CD4-positive, alpha-beta memory T cell (primary cell): Measurements from ENCODE around the gene RFPL1. TPM values are rescaled to one million over a fixed set of nuclear protein-coding genes. Genes with fewer than 3 reads are reported as not detected.

Experiments used
- CTCF ChIA-PET: fragments of 350-600 bp; sonication (Branson Sonifier 250); formaldehyde crosslinking; loops from one replicate; lab custom pipeline; 2021; ENCODE audit warnings: inconsistent platforms; ENCODE audit not compliant: partially characterized antibody; lab: Charles Lee
- POLR2A ChIA-PET: fragments of 350-600 bp; sonication (Branson Sonifier 250); formaldehyde crosslinking; loops from one replicate; lab custom pipeline; 2021; ENCODE audit not compliant: partially characterized antibody; lab: Charles Lee
- DNase-seq, 5 donors: peaks; one replicate each; pipeline versions ENCODE4 v3.0.0 to v3.0.0-alpha.2; 2020 to 2022; ENCODE audit warnings: mixed read lengths in 1 of 5
- H3K27ac ChIP-seq: one replicate; pipeline ENCODE4 v1.7.0; 2013; ENCODE audit warnings: low read depth, low read length
- H3K27me3 ChIP-seq: 2 replicates; pipeline ENCODE4 v1.7.0; 2013; ENCODE audit warnings: mild to moderate bottlenecking, low read length, moderate library complexity; ENCODE audit not compliant: insufficient read depth
- H3K36me3 ChIP-seq: 2 replicates; pipeline ENCODE4 v1.7.0; 2013; ENCODE audit warnings: mild to moderate bottlenecking, low read length, moderate library complexity; ENCODE audit not compliant: insufficient read depth
- H3K4me1 ChIP-seq: 2 replicates; pipeline ENCODE4 v1.7.0; 2013; ENCODE audit warnings: mild to moderate bottlenecking, low read length, moderate library complexity; ENCODE audit not compliant: insufficient read depth
- H3K4me3 ChIP-seq, 2 donors: one replicate each; pipeline ENCODE4 v1.7.0; 2013; ENCODE audit warnings: low read length in 2 of 2, mild to moderate bottlenecking in 1 of 2
- H3K9me3 ChIP-seq, 2 donors: one replicate each; pipeline ENCODE4 v1.7.0; 2013; ENCODE audit warnings: low read length in 2 of 2, control low read depth in 1 of 2; ENCODE audit not compliant: control insufficient read depth in 1 of 2
- H3K27ac Mint-ChIP-seq, 7 donors: one replicate each; pipeline ENCODE4 v1.8.0; 2020 to 2021; ENCODE audit warnings: mixed read lengths in 7 of 7, mild to moderate bottlenecking in 6 of 7, inconsistent platforms in 3 of 7, moderate library complexity in 3 of 7
- H3K27me3 Mint-ChIP-seq, 2 donors: one replicate each; pipeline ENCODE4 v1.8.0; 2020 to 2021; ENCODE audit warnings: mixed read lengths in 2 of 2
- H3K36me3 Mint-ChIP-seq, 2 donors: one replicate each; pipeline ENCODE4 v1.8.0; 2020 to 2021; ENCODE audit warnings: mixed read lengths in 2 of 2, inconsistent platforms in 1 of 2, mild to moderate bottlenecking in 1 of 2
- H3K4me1 Mint-ChIP-seq, 4 donors: one replicate each; pipeline ENCODE4 v1.8.0; 2020 to 2021; ENCODE audit warnings: mixed read lengths in 4 of 4, mild to moderate bottlenecking in 1 of 4
- H3K4me3 Mint-ChIP-seq, 8 donors: one replicate each; pipeline ENCODE4 v1.8.0; 2020 to 2021; ENCODE audit warnings: mixed read lengths in 8 of 8, mild to moderate bottlenecking in 7 of 8, moderate library complexity in 6 of 8, inconsistent platforms in 3 of 8
- H3K9me3 Mint-ChIP-seq, 8 donors: one replicate each; pipeline ENCODE4 v1.8.0; 2020 to 2021; ENCODE audit warnings: mixed read lengths in 8 of 8, mild to moderate bottlenecking in 5 of 8, inconsistent platforms in 3 of 8, moderate library complexity in 1 of 8
- intact Hi-C: fragments of 100-400 bp; cut with micrococcal nuclease; formaldehyde crosslinking; loops from one replicate; pipeline ENCODE4 v1.15.1; 2023
- polyA plus RNA-seq, 2 donors: library from polyadenylated mRNA; unstranded; fragments of 300-500 nt; fragmentation: Illumina TruSeq; gene quantifications; one replicate each; pipeline ENCODE4 v1.2.3, GENCODE V29; 2021
- total RNA-seq, 2 experiments: library from RNA; stranded (reverse); gene quantifications; one replicate each; pipeline ENCODE4 v1.2.3, GENCODE V29; 2021

The RFPL1 gene
- total and polyA plus RNA-seq, 4 experiments from 2014 or later, result not detected

GRCh38 chr22:29478326-29479276 lies 40.2 kb downstream of the RFPL1 start:
- Histone ChIP-seq H3K9me3 (no peaks in the 10 kb centered on the region), H3K36me3 (no peaks in the 10 kb centered on the region), H3K4me3 (no peak overlapping the region), H3K27ac (no peak overlapping the region), H3K27me3 (peaks cover 10% of the 10 kb centered on the region), H3K4me1 (no peaks in the 10 kb centered on the region)
- CTCF ChIA-PET, result no interaction called here
- peaks cover 0 to 4% of the 10 kb centered on the region in 2 donors for H3K36me3 Mint-ChIP-seq
- peak overlapping the region in 4 of 8 donors; percentile 10 to 58 (median 44) for H3K4me3 Mint-ChIP-seq
- H3K9me3 Mint-ChIP-seq, result peaks cover 0 to 8% (median 0%) of the 10 kb centered on the region in 8 donors
- peak in 4 of 5 donors; percentile 17 to 38 (median 32) for DNase-seq
- peak overlapping the region in 1 of 7 donors; percentile 53 for H3K27ac Mint-ChIP-seq
- H3K27me3 Mint-ChIP-seq, result peaks cover 25 to 35% of the 10 kb centered on the region in 2 donors
- H3K4me1 Mint-ChIP-seq, result peaks cover 5 to 22% (median 10%) of the 10 kb centered on the region in 4 donors
- intact Hi-C loops, result no loop called here
- POLR2A ChIA-PET, result no interaction called here

- POLR2A ChIA-PET, result no interaction called here
- Mint-ChIP-seq H3K4me1 (peaks cover 5 to 22% (median 10%) of the 10 kb centered on the region in 4 donors), H3K27me3 (peaks cover 24 to 35% of the 10 kb centered on the region in 2 donors), H3K36me3 (peaks cover 0 to 4% of the 10 kb centered on the region in 2 donors), H3K27ac (peak within 1 kb of the TSS in 2 of 7 donors; percentile 12 to 48), H3K9me3 (peaks cover 0 to 8% (median 0%) of the 10 kb centered on the region in 8 donors), H3K4me3 (peak within 1 kb of the TSS in 7 of 8 donors; percentile 46 to 70 (median 63))
- Histone ChIP-seq H3K27ac (no peak within 1 kb of the TSS), H3K4me1 (no peaks in the 10 kb centered on the region), H3K9me3 (no peaks in the 10 kb centered on the region), H3K36me3 (no peaks in the 10 kb centered on the region), H3K27me3 (peaks cover 10% of the 10 kb centered on the region), H3K4me3 (no peak within 1 kb of the TSS)
- CTCF ChIA-PET, result no interaction called here
- DNase-seq, result no peak
- intact Hi-C loops, result no loop called here
Measured at GRCh38 chr22:29479417-29480261, 41.3 kb downstream of the RFPL1 start, which contains the start of gene NEFH. NEFH (plus strand) TSS chr22:29480218; CDS start chr22:29480263, 45 bp downstream.

GRCh38 chr22:29480262-29480511 lies 41.8 kb downstream of the RFPL1 start:
- peaks cover 5 to 22% (median 10%) of the 10 kb centered on the region in 4 donors for H3K4me1 Mint-ChIP-seq
- H3K4me3 ChIP-seq, result no peak overlapping the region
- H3K27ac ChIP-seq, result no peak overlapping the region
- peaks cover 10% of the 10 kb centered on the region for H3K27me3 ChIP-seq
- no peaks in the 10 kb centered on the region for H3K4me1 ChIP-seq
- H3K36me3 ChIP-seq, result no peaks in the 10 kb centered on the region
- peaks cover 0 to 8% (median 0%) of the 10 kb centered on the region in 8 donors for H3K9me3 Mint-ChIP-seq
- no peaks in the 10 kb centered on the region for H3K9me3 ChIP-seq
- peak overlapping the region in 1 of 8 donors; percentile 39 for H3K4me3 Mint-ChIP-seq
- H3K27me3 Mint-ChIP-seq, result peaks cover 23 to 35% of the 10 kb centered on the region in 2 donors
- peaks cover 0 to 4% of the 10 kb centered on the region in 2 donors for H3K36me3 Mint-ChIP-seq
- intact Hi-C loops, result no loop called here
- no peak overlapping the region for H3K27ac Mint-ChIP-seq
- DNase-seq, result no peak
- ChIA-PET CTCF (no interaction called here), POLR2A (interaction anchor here (0.8 kb wide), 1 partner anchor 17 kb away, joined by 3 read pairs; no protein-coding TSS in a partner anchor)

GRCh38 chr22:29480512-29481264 lies 42.3 kb downstream of the RFPL1 start:
- ChIA-PET CTCF (no interaction called here), POLR2A (interaction anchor here (0.8 kb wide), 1 partner anchor 16 kb away, joined by 3 read pairs; no protein-coding TSS in a partner anchor)
- H3K27ac Mint-ChIP-seq, result no peak overlapping the region
- H3K27me3 Mint-ChIP-seq, result peaks cover 23 to 32% of the 10 kb centered on the region in 2 donors
- intact Hi-C loops, result no loop called here
- H3K27ac ChIP-seq, result no peak overlapping the region
- no peaks in the 10 kb centered on the region for H3K4me1 ChIP-seq
- no peaks in the 10 kb centered on the region for H3K9me3 ChIP-seq
- H3K4me3 ChIP-seq, result no peak overlapping the region
- peak in 4 of 5 donors; percentile 24 to 46 (median 34) for DNase-seq
- H3K27me3 ChIP-seq, result peaks cover 10% of the 10 kb centered on the region
- peaks cover 0 to 8% (median 0%) of the 10 kb centered on the region in 8 donors for H3K9me3 Mint-ChIP-seq
- H3K36me3 ChIP-seq, result no peaks in the 10 kb centered on the region
- peak overlapping the region in 6 of 8 donors; percentile 39 to 78 (median 70) for H3K4me3 Mint-ChIP-seq
- H3K4me1 Mint-ChIP-seq, result peaks cover 5 to 22% (median 10%) of the 10 kb centered on the region in 4 donors
- H3K36me3 Mint-ChIP-seq, result peaks cover 0 to 4% of the 10 kb centered on the region in 2 donors

GRCh38 chr22:29481265-29482000 lies 43.0 kb downstream of the RFPL1 start:
- Mint-ChIP-seq H3K9me3 (peaks cover 0 to 8% (median 0%) of the 10 kb centered on the region in 8 donors), H3K27ac (peak overlapping the region in 1 of 7 donors; percentile 6), H3K4me1 (peaks cover 5 to 22% (median 10%) of the 10 kb centered on the region in 4 donors), H3K27me3 (peaks cover 23 to 26% of the 10 kb centered on the region in 2 donors), H3K4me3 (peak overlapping the region; percentile 54 to 79 (median 70)), H3K36me3 (peaks cover 0 to under 1% of the 10 kb centered on the region in 2 donors)
- DNase-seq, result no peak
- no peak overlapping the region for H3K4me3 ChIP-seq
- H3K36me3 ChIP-seq, result no peaks in the 10 kb centered on the region
- ChIA-PET CTCF (no interaction called here), POLR2A (no interaction called here)
- peaks cover 10% of the 10 kb centered on the region for H3K27me3 ChIP-seq
- H3K4me1 ChIP-seq, result no peaks in the 10 kb centered on the region
- no peak overlapping the region for H3K27ac ChIP-seq
- intact Hi-C loops, result no loop called here
- H3K9me3 ChIP-seq, result no peaks in the 10 kb centered on the region

- DNase-seq, result no peak
- H3K4me1 ChIP-seq, result no peaks in the 10 kb centered on the region
- H3K9me3 ChIP-seq, result no peaks in the 10 kb centered on the region
- peaks cover 10% of the 10 kb centered on the region for H3K27me3 ChIP-seq
- Mint-ChIP-seq H3K36me3 (peaks cover 0 to 4% of the 10 kb centered on the region in 2 donors), H3K4me1 (peaks cover 5 to 22% (median 10%) of the 10 kb centered on the region in 4 donors), H3K27me3 (peaks cover 22 to 23% of the 10 kb centered on the region in 2 donors), H3K9me3 (peaks cover 0 to 8% (median 0%) of the 10 kb centered on the region in 8 donors), H3K27ac (no peak overlapping the region), H3K4me3 (peak overlapping the region in 3 of 8 donors; percentile 25 to 39 (median 34))
- POLR2A ChIA-PET, result no interaction called here
- intact Hi-C loops, result no loop called here
- no peaks in the 10 kb centered on the region for H3K36me3 ChIP-seq
- no peak overlapping the region for H3K27ac ChIP-seq
- no peak overlapping the region for H3K4me3 ChIP-seq
- CTCF ChIA-PET, result no interaction called here
Measured at GRCh38 chr22:29482253-29482652, 43.9 kb downstream of the RFPL1 start.
